ENCODE results near the gene CDH4. TPM values are rescaled to one million over a fixed set of nuclear protein-coding genes. Genes with fewer than 3 reads are reported as not detected.

Gene CDH4
- total and polyA plus RNA-seq, 2 donors (not counting 3 experiments of a cell fraction or from before 2014, with no cell fraction given), result 0.17 to 0.51 TPM

GRCh38 chr20:61663521-61664425 lies 411.7 kb downstream of the CDH4 start:
- no peaks in the 10 kb centered on the region for H3K79me2 ChIP-seq (ENCODE audit: control insufficient read depth, insufficient read depth, low read length)
- no peak for DNase-seq (ENCODE audit: low read depth, low spot score)
- no peaks in the 10 kb centered on the region for H4K20me1 ChIP-seq (replicated peaks; ENCODE audit: control insufficient read depth, extremely low read depth, insufficient read depth, low read length)
- TF ChIP-seq GATA2 (IDR thresholded peaks at IDR 0.05; ENCODE audit: insufficient read depth, insufficient read length, low read depth, low read length) (no peak), CTCF (IDR thresholded peaks at IDR 0.05; ENCODE audit: extremely low read depth in 1 of 2, insufficient read depth in 1 of 2, low read depth in 1 of 2, low read length in 2 of 2) (no peak), MYC (IDR thresholded peaks at IDR 0.05; ENCODE audit: low read depth, low read length) (no peak), EZH2 (IDR thresholded peaks at IDR 0.05; ENCODE audit: borderline replicate concordance, low read depth, low read length, severe bottlenecking) (no peak), POLR2A (IDR thresholded peaks at IDR 0.05; ENCODE audit: low read depth, low read length) (no peak), JUN (IDR thresholded peaks at IDR 0.05; ENCODE audit: borderline replicate concordance, insufficient read depth, insufficient read length, low read depth) (no peak), POLR2AphosphoS5 (IDR thresholded peaks at IDR 0.05; ENCODE audit: insufficient read depth, low read depth, low read length) (no peak), FOS (IDR thresholded peaks at IDR 0.05; ENCODE audit: borderline replicate concordance, insufficient read depth, low read length) (no peak), MAX (IDR thresholded peaks at IDR 0.05; ENCODE audit: insufficient read depth, insufficient read length) (no peak)
- BruUV-seq (replicated peaks), result no TSS peak
- no peak overlapping the region for H3K9ac ChIP-seq (replicated peaks; ENCODE audit: extremely low read depth, insufficient read depth, low read length)
- FAIRE-seq, result no peak
- no peaks in the 10 kb centered on the region for H3K4me1 ChIP-seq (ENCODE audit: control insufficient read depth, extremely low read depth, insufficient read depth, low read length)
- H3K9me1 ChIP-seq (replicated peaks; ENCODE audit: control insufficient read depth, extremely low read depth, insufficient read depth, low read length), result no peaks in the 10 kb centered on the region
- no peak overlapping the region for H3K27ac ChIP-seq (ENCODE audit: insufficient read depth, low read depth, low read length)
- dilution Hi-C loops (cut with MboI; ENCODE audit: extremely low pct_ligation_motif_present, low sequenced_read_pairs), result no loop called here
- H2AFZ ChIP-seq (ENCODE audit: low read depth, low read length), result no peak overlapping the region
- intact Hi-C loops (cut with micrococcal nuclease), result no loop called here
- no peaks in the 10 kb centered on the region for H3K36me3 ChIP-seq (ENCODE audit: control insufficient read depth in 2 of 2, extremely low read depth in 1 of 2, insufficient read depth in 2 of 2, low read length in 2 of 2)
- H3K4me2 ChIP-seq (ENCODE audit: insufficient read depth, low read length), result no peak overlapping the region
- H3K9me3 ChIP-seq (replicated peaks; ENCODE audit: control insufficient read depth, insufficient read depth, low read length), result peaks cover 6% of the 10 kb centered on the region
- H3K27me3 ChIP-seq (ENCODE audit: control insufficient read depth in 2 of 2, insufficient read depth in 2 of 2, low read length in 2 of 2), result no peaks in the 10 kb centered on the region
- CTCF ChIA-PET, result no interaction called here
- no peak overlapping the region for H3K4me3 ChIP-seq (replicated peaks in 1 of 3; ENCODE audit: insufficient read depth in 1 of 3, low read depth in 1 of 3, low read length in 3 of 3)
- POLR2A ChIA-PET, result no interaction called here

Data from endothelial cell of umbilical vein (primary cell).